CD4-positive, alpha-beta T cell treated with Interleukin-1 beta for 1 hour (primary cell): ENCODE data around the gene HNRNPC.
A peak's percentile ranks its signal among the peaks of the same experiment; 100 is the strongest.
"Not testable (repeated sequence)": the region's sequence is repeated elsewhere in the genome, so short reads cannot be mapped to it uniquely, and the experiment has no call there.

Source experiments
- DNase-seq, 2 donors: peaks; one replicate each; pipeline ENCODE4 v3.0.0-alpha.2; 2020 to 2022

Gene HNRNPC

GRCh38 chr14:21244544-21244943 lies 24.7 kb downstream of the HNRNPC start:
- no peak for DNase-seq

- DNase-seq = peak in 1 of 2 donors; percentile 47
These were observed 27.9 kb downstream of the HNRNPC start for GRCh38 chr14:21241218-21241819.

DNA sequence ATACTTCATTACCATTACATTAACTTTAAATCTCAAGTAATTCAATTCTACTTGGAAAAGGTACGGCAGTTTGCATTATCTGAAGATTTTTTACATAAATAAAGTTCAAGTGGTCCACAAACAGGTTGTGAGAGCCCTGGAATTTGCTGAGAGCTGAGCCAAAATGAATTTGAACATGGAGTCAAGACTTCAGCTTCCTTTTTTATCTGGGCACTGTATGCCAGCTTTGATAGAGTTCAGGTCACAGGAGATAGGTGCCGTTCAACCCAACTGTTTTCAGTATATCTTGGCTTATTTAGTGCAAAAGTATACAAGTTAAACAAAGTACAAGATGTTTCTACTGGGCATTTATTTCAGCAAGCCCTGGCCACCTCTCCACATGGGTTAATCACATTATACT lies 28.8 kb downstream of the HNRNPC start:
- no peak for DNase-seq

- DNase-seq = no peak
These were observed 30.3 kb downstream of the HNRNPC start for GRCh38 chr14:21238823-21239518.

DNA sequence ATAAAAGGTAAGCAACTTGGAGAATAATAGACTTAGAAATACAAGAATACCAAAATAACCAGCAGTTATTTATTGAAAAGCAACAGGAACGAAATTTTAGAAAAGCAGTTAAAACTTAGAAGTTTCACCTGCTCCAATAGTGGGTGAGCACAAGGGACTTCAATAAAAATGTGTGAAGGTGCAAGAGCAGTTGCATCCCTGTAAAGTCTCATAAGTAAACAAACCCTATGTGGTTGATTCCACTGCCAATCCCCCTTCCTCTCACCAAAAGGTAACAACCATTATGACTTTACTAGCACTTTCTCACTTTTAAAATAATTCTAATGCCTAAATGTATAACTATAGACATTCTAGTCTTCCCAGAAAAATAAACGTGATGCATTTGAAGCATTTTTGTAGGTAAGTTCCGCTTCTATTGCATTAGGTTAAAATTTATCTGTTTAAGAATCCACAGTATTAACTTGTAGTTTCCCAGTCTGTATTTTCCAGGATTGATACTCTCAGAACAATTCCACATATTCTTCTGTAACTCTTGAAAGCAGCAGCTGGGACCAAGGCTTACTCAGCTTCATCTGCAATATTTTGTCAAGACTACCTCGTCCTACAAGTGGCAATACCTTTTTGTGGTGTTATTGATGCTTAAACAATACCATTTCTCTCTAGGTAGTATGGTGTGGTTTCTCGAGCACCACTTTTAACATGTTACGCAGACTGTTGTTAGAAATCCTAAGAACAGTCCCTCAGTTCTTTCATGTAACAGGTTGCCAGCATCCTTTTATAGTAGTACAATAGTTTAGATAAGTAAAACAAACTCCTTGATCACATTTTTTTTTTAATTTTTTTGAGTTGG lies 32.1 kb downstream of the HNRNPC start:
- no peak for DNase-seq

DNA sequence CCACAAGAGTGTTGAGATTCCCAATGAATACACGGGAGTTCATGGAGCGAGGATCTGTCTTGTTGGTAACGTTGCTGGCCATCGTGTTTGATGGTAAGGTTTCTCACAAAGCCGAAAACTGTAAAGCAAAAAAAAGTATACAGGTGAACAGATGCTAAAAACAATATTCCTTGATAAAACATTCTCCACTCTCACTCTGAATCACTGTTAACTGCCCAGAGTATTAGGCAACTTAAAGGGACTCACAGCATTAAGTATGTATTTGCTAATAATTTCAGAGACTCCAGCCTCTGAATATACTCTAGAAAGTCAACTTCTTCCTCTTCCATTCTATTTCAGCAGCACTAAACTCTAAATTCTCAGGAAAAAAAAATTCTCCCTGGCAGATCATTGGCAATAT lies 35.1 kb downstream of the HNRNPC start:
- no peak for DNase-seq

GRCh38 chr14:21233457-21234076 lies 35.7 kb downstream of the HNRNPC start:
- DNase-seq = peak in 1 of 2 donors; percentile 44

DNA sequence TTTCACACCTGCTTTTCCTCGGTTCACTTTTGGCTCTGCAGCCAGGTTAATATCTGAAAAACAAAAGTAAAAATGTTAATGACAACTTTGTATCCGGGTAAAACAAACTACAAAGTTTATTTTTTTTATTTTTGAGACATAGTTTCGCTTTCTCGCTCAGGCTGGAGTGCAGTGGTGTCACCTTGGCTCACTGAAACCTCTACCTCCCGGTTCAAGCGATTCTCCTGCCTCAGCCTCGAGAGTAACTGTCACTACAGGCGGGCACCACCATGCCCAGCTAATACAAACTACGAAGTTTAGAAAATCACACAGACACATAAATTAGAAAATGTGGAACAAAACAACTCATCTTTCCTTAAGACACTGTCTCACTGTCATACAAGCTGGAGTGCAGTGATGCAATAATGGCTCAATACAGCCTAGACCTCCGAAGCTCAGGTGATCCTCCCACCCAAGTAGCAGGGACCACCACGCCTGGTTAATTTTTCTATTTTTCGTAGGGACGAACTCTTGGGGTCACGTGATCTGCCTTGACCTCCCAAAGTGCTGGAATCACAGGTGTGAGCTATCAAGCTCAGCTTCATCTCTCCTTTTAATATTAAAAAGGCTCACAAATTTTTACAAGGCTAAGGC lies 38.1 kb downstream of the HNRNPC start:
- peak in 1 of 2 donors; percentile 66 for DNase-seq

DNA sequence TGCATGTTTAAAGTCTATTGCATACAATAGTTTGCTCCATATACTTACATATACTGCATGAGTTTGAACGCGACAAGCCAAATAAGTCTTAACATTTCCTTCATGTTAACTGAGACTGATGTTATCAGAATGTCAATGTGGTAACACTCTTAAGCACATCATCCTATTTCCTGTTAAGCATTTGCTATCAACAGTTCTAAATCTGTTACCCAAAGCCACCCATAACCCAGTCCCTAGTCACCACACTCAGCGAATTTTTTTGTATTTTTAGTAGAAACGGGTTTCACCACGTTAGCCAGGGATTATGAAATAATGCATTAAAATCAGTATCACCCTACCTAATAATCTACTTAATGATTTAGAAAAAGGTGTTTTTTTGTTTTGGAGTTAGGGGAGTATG lies 39.4 kb downstream of the HNRNPC start:
- DNase-seq = peak in 1 of 2 donors; percentile 63

GRCh38 chr14:21227981-21228380 lies 41.3 kb downstream of the HNRNPC start:
- no peak for DNase-seq

- no peak for DNase-seq
These were observed 42.1 kb downstream of the HNRNPC start for GRCh38 chr14:21227150-21227549.

DNA sequence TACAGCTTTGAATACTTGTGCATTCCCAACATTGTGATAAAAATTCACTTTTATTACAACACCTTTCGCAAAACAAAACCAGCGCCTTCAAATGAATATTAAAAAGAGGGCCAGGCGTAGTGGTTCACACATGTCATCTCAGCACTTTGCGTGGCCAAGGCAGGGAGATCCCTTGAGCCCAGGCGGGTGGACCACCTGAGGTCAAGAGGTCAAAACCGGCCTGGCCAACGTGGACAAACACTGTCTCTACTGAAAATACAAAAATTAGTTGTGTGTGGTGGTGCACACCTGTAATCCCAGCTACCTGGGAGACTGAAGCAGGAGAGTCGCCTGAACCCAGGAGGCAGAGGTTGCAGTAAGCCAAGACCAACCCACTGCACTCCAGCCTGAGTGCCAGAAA lies 42.8 kb downstream of the HNRNPC start:
- no peak for DNase-seq

- not testable (repeated sequence) for DNase-seq
These were observed 44.1 kb downstream of the HNRNPC start for GRCh38 chr14:21225164-21225563.

DNA sequence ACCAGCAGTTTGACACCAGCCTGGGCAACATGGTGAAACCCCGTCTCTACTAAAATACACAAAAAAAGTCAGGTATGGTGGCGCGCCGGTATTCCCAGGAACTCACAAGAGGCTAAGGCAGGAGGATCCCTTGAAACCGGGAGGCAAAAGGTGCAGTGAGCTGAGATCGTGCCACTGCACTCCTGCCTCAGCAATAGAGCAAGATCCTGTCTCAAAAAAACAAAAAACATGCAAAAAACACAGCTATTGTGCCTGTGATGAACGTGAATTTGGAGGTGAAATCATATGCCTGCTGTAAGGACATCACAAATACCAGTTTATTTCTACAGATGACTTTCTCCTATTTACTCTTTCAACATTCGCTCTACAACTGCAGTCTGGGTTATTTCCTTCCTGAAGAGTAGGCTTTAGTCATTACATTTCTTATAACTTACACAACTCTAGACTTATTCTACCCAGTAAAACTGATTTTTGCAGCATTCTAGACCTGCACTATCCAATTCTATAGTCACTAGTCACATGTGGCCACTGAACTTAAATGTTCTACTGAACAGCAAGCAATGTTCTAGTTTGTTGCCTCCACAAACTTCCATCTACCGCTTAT lies 48.3 kb downstream of the HNRNPC start:
- DNase-seq = no peak

GRCh38 chr14:21219561-21220111 lies 49.6 kb downstream of the HNRNPC start:
- DNase-seq = no peak

- DNase-seq = no peak
These were observed 50.1 kb downstream of the HNRNPC start for GRCh38 chr14:21219120-21219519.

- DNase-seq = peak in 1 of 2 donors; percentile 28
These were observed 53.4 kb downstream of the HNRNPC start for GRCh38 chr14:21215879-21216251.

DNA sequence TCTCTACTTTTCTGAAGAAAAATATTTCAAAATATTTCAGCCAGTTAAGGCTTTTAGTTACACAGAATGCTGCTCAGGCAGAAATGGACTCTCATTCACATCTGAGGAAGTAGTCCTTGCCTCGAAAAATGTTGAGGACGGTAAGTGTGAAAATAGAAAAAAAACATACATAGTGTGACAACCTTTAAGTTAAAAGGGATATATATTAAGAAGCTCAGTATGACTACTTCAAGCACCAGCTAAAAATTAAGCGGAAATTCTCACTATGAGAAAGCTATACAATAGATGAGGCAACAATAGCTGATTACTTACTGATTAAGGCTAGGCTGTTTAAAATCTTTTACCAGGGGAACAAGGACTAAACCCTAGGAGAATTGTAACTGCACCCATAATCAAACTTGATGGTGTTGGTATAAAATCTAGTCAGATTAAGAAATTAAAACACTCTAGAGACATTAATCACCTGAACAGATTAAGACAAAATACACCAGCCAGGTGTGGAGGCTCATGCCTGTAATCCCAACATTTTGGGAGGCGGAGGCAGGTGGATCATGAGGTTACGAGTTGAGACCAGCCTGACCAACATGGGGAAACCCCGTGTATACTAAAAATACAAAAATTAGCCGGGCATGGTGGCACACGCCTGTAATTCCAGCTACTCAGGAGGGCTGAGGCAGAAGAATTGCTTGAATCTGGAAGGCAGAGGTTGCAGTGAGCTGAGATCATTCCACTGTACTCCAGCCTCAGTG lies 53.9 kb downstream of the HNRNPC start:
- no peak for DNase-seq

DNA sequence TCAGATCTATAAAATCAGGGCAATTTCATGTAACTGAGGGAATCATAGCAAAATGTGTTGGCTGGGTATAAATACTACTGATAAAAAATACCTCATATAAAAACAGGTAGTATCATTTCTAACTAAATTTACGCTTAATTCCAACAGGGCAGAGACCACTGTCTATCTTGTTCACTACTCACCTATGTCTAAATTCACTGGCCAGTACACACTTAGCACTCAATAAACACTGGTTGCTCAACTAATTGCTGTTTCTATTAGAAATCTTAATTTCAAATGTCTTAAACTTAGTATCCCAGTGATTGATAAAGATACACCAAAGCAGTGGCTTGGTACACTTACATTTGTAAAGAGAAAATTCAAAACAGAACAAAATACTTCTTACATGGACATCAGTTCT lies 55.6 kb downstream of the HNRNPC start:
- DNase-seq = no peak

- DNase-seq = not testable (repeated sequence)
These were observed 56.4 kb downstream of the HNRNPC start for GRCh38 chr14:21212824-21213223.

- no peak for DNase-seq
These were observed 57.7 kb downstream of the HNRNPC start for GRCh38 chr14:21211509-21211908.
